ENCODE results near the gene BICD1.

BICD1 gene

GRCh38 chr12:32362892-32363291, 256.2 kb downstream of the BICD1 start:
- H3K27me3 ChIP-seq (ENCODE audit: insufficient read depth, insufficient read length) = no peaks in the 10 kb centered on the region
- no peak overlapping the region for H3K9ac ChIP-seq (ENCODE audit: insufficient read length, low read depth)
- DNase-seq (ENCODE audit: low read depth, low spot score) = no peak
- TF ChIP-seq YY1 (IDR thresholded peaks at IDR 0.05; ENCODE audit: insufficient read depth, insufficient read length) (no peak), ZNF274 (IDR thresholded peaks at IDR 0.05; ENCODE audit: low read depth, low read length) (no peak), SUZ12 (IDR thresholded peaks at IDR 0.05; ENCODE audit: extremely low read depth, insufficient read depth, insufficient read length) (no peak)
- H3K36me3 ChIP-seq (ENCODE audit: insufficient read depth, insufficient read length, low read length) = no peaks in the 10 kb centered on the region
- no peak overlapping the region for H3K4me3 ChIP-seq (ENCODE audit: insufficient read length, low read depth)
- no peaks in the 10 kb centered on the region for H3K4me1 ChIP-seq (ENCODE audit: insufficient read depth, insufficient read length)
- H3K9me3 ChIP-seq (ENCODE audit: insufficient read depth, low read length) = no peaks in the 10 kb centered on the region

- H3K27me3 ChIP-seq (ENCODE audit: insufficient read depth, insufficient read length) = no peaks in the 10 kb centered on the region
- H3K36me3 ChIP-seq (ENCODE audit: insufficient read depth, insufficient read length, low read length) = no peaks in the 10 kb centered on the region
- H3K9ac ChIP-seq (ENCODE audit: insufficient read length, low read depth) = no peak overlapping the region
- peak; percentile 93 for DNase-seq (ENCODE audit: low read depth, low spot score)
- H3K9me3 ChIP-seq (ENCODE audit: insufficient read depth, low read length) = no peaks in the 10 kb centered on the region
- no peak for TF ChIP-seq ZNF274 (IDR thresholded peaks at IDR 0.05; ENCODE audit: low read depth, low read length)
- no peak for TF ChIP-seq SUZ12 (IDR thresholded peaks at IDR 0.05; ENCODE audit: extremely low read depth, insufficient read depth, insufficient read length)
- TF ChIP-seq YY1 (IDR thresholded peaks at IDR 0.05; ENCODE audit: insufficient read depth, insufficient read length) = no peak
- no peaks in the 10 kb centered on the region for H3K4me1 ChIP-seq (ENCODE audit: insufficient read depth, insufficient read length)
- no peak overlapping the region for H3K4me3 ChIP-seq (ENCODE audit: insufficient read length, low read depth)
Observed at GRCh38 chr12:32365473-32366064, 258.9 kb downstream of the BICD1 start.

DNA sequence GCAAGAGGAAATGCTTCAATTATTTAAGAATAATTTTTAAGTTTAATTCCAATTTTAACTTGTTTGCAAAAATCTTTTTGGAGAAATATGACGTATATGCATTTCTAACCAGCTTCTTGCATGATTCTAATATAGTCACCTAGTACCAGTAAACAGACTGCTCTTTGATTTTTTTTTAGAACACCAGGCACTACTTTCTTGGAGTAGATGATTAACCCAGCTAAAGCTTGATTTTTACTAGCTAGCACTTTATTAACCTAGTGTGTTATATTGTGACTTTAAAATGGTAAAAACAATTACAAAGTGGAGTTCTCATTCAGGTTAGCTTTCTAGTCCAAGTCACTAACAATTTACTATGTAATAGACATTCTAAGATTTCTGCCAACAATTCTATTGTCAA, 260.1 kb downstream of the BICD1 start:
- no peak for DNase-seq (ENCODE audit: low read depth, low spot score)
- Histone ChIP-seq H3K4me1 (ENCODE audit: insufficient read depth, insufficient read length) (no peaks in the 10 kb centered on the region), H3K9ac (ENCODE audit: insufficient read length, low read depth) (no peak overlapping the region), H3K36me3 (ENCODE audit: insufficient read depth, insufficient read length, low read length) (no peaks in the 10 kb centered on the region), H3K9me3 (ENCODE audit: insufficient read depth, low read length) (no peaks in the 10 kb centered on the region), H3K4me3 (ENCODE audit: insufficient read length, low read depth) (no peak overlapping the region), H3K27me3 (ENCODE audit: insufficient read depth, insufficient read length) (no peaks in the 10 kb centered on the region)
- TF ChIP-seq ZNF274 (IDR thresholded peaks at IDR 0.05; ENCODE audit: low read depth, low read length) (no peak), YY1 (IDR thresholded peaks at IDR 0.05; ENCODE audit: insufficient read depth, insufficient read length) (no peak), SUZ12 (IDR thresholded peaks at IDR 0.05; ENCODE audit: extremely low read depth, insufficient read depth, insufficient read length) (no peak)

DNA sequence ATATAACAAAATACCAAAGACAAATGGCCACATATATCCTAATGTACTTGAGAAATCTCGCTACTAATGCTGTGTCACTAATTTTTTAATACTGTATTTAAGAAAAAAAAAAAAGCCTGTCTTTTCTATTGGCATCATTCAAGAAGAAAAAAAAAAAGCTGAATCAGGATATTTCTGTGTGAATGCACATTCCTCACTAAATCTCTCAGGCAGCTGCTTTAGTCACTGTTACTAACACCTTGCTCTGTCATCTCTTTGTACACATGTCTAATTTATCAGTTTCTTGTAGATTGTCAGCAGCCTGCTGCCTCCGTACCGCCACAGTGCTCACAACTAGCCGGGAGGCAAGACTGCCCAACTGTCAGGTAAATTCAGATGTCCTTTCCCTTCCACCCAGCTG, 260.7 kb downstream of the BICD1 start:
- Histone ChIP-seq H3K4me3 (ENCODE audit: insufficient read length, low read depth) (no peak overlapping the region), H3K4me1 (ENCODE audit: insufficient read depth, insufficient read length) (no peaks in the 10 kb centered on the region), H3K36me3 (ENCODE audit: insufficient read depth, insufficient read length, low read length) (no peaks in the 10 kb centered on the region), H3K9ac (ENCODE audit: insufficient read length, low read depth) (peak overlapping the region; percentile 13), H3K27me3 (ENCODE audit: insufficient read depth, insufficient read length) (no peaks in the 10 kb centered on the region), H3K9me3 (ENCODE audit: insufficient read depth, low read length) (no peaks in the 10 kb centered on the region)
- TF ChIP-seq YY1 (IDR thresholded peaks at IDR 0.05; ENCODE audit: insufficient read depth, insufficient read length) = no peak
- TF ChIP-seq SUZ12 (IDR thresholded peaks at IDR 0.05; ENCODE audit: extremely low read depth, insufficient read depth, insufficient read length) = no peak
- TF ChIP-seq ZNF274 (IDR thresholded peaks at IDR 0.05; ENCODE audit: low read depth, low read length) = no peak
- no peak for DNase-seq (ENCODE audit: low read depth, low spot score)

- TF ChIP-seq ZNF274 (IDR thresholded peaks at IDR 0.05; ENCODE audit: low read depth, low read length) = no peak
- TF ChIP-seq YY1 (IDR thresholded peaks at IDR 0.05; ENCODE audit: insufficient read depth, insufficient read length) = no peak
- TF ChIP-seq SUZ12 (IDR thresholded peaks at IDR 0.05; ENCODE audit: extremely low read depth, insufficient read depth, insufficient read length) = no peak
- Histone ChIP-seq H3K4me1 (ENCODE audit: insufficient read depth, insufficient read length) (no peaks in the 10 kb centered on the region), H3K36me3 (ENCODE audit: insufficient read depth, insufficient read length, low read length) (no peaks in the 10 kb centered on the region)
Observed at GRCh38 chr12:32369202-32369601, 262.6 kb downstream of the BICD1 start.

GRCh38 chr12:32377344-32378055, 270.9 kb downstream of the BICD1 start:
- TF ChIP-seq SUZ12 (IDR thresholded peaks at IDR 0.05; ENCODE audit: extremely low read depth, insufficient read depth, insufficient read length) (no peak), ZNF274 (IDR thresholded peaks at IDR 0.05; ENCODE audit: low read depth, low read length) (no peak), YY1 (IDR thresholded peaks at IDR 0.05; ENCODE audit: insufficient read depth, insufficient read length) (no peak)
- Histone ChIP-seq H3K4me1 (ENCODE audit: insufficient read depth, insufficient read length) (no peaks in the 10 kb centered on the region), H3K4me3 (ENCODE audit: insufficient read length, low read depth) (no peak overlapping the region), H3K9me3 (ENCODE audit: insufficient read depth, low read length) (no peaks in the 10 kb centered on the region), H3K27me3 (ENCODE audit: insufficient read depth, insufficient read length) (no peaks in the 10 kb centered on the region), H3K9ac (ENCODE audit: insufficient read length, low read depth) (no peak overlapping the region), H3K36me3 (ENCODE audit: insufficient read depth, insufficient read length, low read length) (no peaks in the 10 kb centered on the region)
- no peak for DNase-seq (ENCODE audit: low read depth, low spot score)

More at GRCh38 chr12:32369202-32369601, 262.6 kb downstream of the BICD1 start:
- no peaks in the 10 kb centered on the region for H3K27me3 ChIP-seq (ENCODE audit: insufficient read depth, insufficient read length)
- DNase-seq (ENCODE audit: low read depth, low spot score) = no peak
- no peak overlapping the region for H3K4me3 ChIP-seq (ENCODE audit: insufficient read length, low read depth)
- H3K9ac ChIP-seq (ENCODE audit: insufficient read length, low read depth) = no peak overlapping the region
- H3K9me3 ChIP-seq (ENCODE audit: insufficient read depth, low read length) = no peaks in the 10 kb centered on the region

- H3K9ac ChIP-seq (ENCODE audit: insufficient read length, low read depth) = no peak overlapping the region
- H3K4me3 ChIP-seq (ENCODE audit: insufficient read length, low read depth) = no peak overlapping the region
- no peaks in the 10 kb centered on the region for H3K9me3 ChIP-seq (ENCODE audit: insufficient read depth, low read length)
- H3K4me1 ChIP-seq (ENCODE audit: insufficient read depth, insufficient read length) = no peaks in the 10 kb centered on the region
- TF ChIP-seq YY1 (IDR thresholded peaks at IDR 0.05; ENCODE audit: insufficient read depth, insufficient read length) (no peak), SUZ12 (IDR thresholded peaks at IDR 0.05; ENCODE audit: extremely low read depth, insufficient read depth, insufficient read length) (no peak), ZNF274 (IDR thresholded peaks at IDR 0.05; ENCODE audit: low read depth, low read length) (no peak)
- DNase-seq (ENCODE audit: low read depth, low spot score) = no peak
- no peaks in the 10 kb centered on the region for H3K36me3 ChIP-seq (ENCODE audit: insufficient read depth, insufficient read length, low read length)
- no peaks in the 10 kb centered on the region for H3K27me3 ChIP-seq (ENCODE audit: insufficient read depth, insufficient read length)
Observed at GRCh38 chr12:32379213-32379612, 272.6 kb downstream of the BICD1 start.

All from NT2/D1 (cell line).